Parathyroid adenoma (tissue), 2 donors: ENCODE results near the gene KLK2.

ENCODE experiments used
- H2AFZ ChIP-seq: fragments of 300-600 bp; sonication (generic); one replicate; pipeline ENCODE4 v1.7.0; 2017; ENCODE audit warnings: antibody characterized with exemption, mild to moderate bottlenecking
- H3K27ac ChIP-seq: fragments of 300-600 bp; sonication (generic); one replicate; pipeline ENCODE4 v1.7.0; 2017
- H3K27me3 ChIP-seq: fragments of 300-600 bp; sonication (generic); one replicate; pipeline ENCODE4 v1.7.0; 2017; ENCODE audit warnings: low read length; ENCODE audit not compliant: control insufficient read depth, insufficient read depth
- H3K36me3 ChIP-seq: fragments of 300-600 bp; sonication (generic); one replicate; pipeline ENCODE4 v1.7.0; 2017; ENCODE audit warnings: low read length; ENCODE audit not compliant: control insufficient read depth, insufficient read depth
- H3K4me1 ChIP-seq: fragments of 300-600 bp; sonication (generic); one replicate; pipeline ENCODE4 v1.7.0; 2017; ENCODE audit warnings: control low read depth
- H3K4me2 ChIP-seq: fragments of 300-600 bp; sonication (generic); one replicate; pipeline ENCODE4 v1.7.0; 2017; ENCODE audit warnings: low read length
- H3K4me3 ChIP-seq: fragments of 300-600 bp; sonication (generic); one replicate; pipeline ENCODE4 v1.7.0; 2017; ENCODE audit warnings: low read depth, low read length
- H3K79me2 ChIP-seq: fragments of 300-600 bp; sonication (generic); one replicate; pipeline ENCODE4 v1.7.0; 2017; ENCODE audit warnings: control low read depth
- H3K9ac ChIP-seq: fragments of 300-600 bp; sonication (generic); one replicate; pipeline ENCODE4 v1.7.0; 2017; ENCODE audit warnings: mild to moderate bottlenecking
- H3K9me3 ChIP-seq: fragments of 300-600 bp; sonication (generic); one replicate; pipeline ENCODE4 v1.7.0; 2017; ENCODE audit warnings: low read length; ENCODE audit not compliant: control insufficient read depth
- TF ChIP-seq, protein P1 (sequence below): fragments of 300-600 bp; sonication (generic); IDR thresholded peaks from one replicate; pipeline ENCODE4 v1.7.0; 2017; ENCODE audit warnings: antibody characterized with exemption, mild to moderate bottlenecking
- donor health status: primary hyperparathyroidism.

KLK2 gene

DNA sequence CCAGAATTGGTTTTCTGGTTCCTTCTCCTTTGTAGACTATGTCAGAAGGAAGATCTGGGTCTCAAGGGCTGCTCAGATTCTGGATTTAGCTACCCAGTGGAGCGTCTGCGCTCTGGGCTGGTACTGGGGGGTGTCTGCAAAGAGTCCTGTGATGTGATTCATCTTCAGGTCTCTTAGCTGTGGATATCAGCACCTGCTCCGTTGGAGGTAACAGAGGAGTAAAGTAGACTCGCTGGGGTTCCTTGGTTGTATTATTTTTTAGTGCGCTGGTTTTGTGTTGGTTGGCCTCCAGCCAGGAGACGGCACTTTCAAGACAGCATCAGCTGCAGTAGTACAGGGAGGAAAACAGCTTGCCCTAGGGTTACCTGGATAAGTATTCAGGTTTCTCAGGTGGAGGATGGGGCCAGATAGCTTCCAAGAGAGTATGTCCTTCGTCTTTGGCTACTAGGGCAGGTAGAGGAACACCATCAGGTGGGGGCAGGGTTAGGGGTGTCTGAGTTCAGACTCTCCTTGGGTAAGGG is 29.5 kb upstream of the KLK2 start:
- Histone ChIP-seq H3K4me3 (no peak overlapping the region), H3K4me2 (no peak overlapping the region), H3K79me2 (no peaks in the 10 kb centered on the region), H3K9ac (no peak overlapping the region), H3K9me3 (no peaks in the 10 kb centered on the region), H3K4me1 (no peaks in the 10 kb centered on the region), H3K36me3 (no peaks in the 10 kb centered on the region), H3K27ac (no peak overlapping the region), H2AFZ (no peak overlapping the region), H3K27me3 (no peaks in the 10 kb centered on the region)
- TF ChIP-seq, protein P1, sequence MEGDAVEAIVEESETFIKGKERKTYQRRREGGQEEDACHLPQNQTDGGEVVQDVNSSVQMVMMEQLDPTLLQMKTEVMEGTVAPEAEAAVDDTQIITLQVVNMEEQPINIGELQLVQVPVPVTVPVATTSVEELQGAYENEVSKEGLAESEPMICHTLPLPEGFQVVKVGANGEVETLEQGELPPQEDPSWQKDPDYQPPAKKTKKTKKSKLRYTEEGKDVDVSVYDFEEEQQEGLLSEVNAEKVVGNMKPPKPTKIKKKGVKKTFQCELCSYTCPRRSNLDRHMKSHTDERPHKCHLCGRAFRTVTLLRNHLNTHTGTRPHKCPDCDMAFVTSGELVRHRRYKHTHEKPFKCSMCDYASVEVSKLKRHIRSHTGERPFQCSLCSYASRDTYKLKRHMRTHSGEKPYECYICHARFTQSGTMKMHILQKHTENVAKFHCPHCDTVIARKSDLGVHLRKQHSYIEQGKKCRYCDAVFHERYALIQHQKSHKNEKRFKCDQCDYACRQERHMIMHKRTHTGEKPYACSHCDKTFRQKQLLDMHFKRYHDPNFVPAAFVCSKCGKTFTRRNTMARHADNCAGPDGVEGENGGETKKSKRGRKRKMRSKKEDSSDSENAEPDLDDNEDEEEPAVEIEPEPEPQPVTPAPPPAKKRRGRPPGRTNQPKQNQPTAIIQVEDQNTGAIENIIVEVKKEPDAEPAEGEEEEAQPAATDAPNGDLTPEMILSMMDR = no peak

DNA sequence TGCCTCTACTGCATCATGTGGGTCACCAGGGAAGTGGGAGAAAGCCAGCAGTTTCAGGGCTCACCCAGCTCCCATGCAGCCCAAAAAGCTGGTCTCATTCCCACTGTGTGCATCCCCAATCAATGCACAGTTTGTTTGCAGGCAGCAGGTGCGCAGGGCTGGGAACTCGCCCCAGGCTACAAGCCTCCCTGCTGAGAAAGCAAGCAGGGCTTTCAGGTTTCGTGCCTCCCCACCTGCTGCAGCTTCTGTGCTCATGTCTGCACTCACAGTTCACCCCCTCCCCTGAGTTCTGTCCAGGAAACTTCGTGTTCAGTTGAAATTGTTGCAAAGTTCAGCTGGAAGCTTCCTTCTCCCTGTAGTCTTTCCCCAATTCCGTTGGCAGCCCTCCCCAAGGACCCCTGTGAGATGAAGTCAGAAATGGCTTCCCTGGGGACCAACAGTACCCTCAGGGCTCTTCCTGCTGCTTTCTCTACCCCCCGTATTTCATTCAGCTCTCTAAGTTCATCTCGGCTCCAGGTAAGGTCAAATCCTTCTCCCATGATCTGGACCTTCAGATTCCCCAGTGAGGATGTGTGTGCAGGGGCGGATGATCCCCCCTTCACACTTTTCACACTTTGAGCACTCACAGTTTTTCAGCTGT is 28.8 kb upstream of the KLK2 start:
- Histone ChIP-seq H3K9me3 (no peaks in the 10 kb centered on the region), H3K4me3 (no peak overlapping the region), H2AFZ (no peak overlapping the region), H3K4me2 (no peak overlapping the region), H3K9ac (no peak overlapping the region), H3K36me3 (no peaks in the 10 kb centered on the region), H3K4me1 (no peaks in the 10 kb centered on the region), H3K79me2 (no peaks in the 10 kb centered on the region), H3K27me3 (no peaks in the 10 kb centered on the region), H3K27ac (no peak overlapping the region)
- TF ChIP-seq, protein P1 = no peak

DNA sequence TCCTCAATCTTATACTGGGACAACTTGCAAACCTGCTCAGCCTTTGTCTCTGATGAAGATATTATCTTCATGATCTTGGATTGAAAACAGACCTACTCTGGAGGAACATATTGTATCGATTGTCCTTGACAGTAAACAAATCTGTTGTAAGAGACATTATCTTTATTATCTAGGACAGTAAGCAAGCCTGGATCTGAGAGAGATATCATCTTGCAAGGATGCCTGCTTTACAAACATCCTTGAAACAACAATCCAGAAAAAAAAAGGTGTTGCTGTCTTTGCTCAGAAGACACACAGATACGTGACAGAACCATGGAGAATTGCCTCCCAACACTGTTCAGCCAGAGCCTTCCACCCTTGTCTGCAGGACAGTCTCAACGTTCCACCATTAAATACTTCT is 22.5 kb upstream of the KLK2 start:
- Histone ChIP-seq H3K27ac (no peak overlapping the region), H3K27me3 (no peaks in the 10 kb centered on the region), H3K9ac (no peak overlapping the region), H3K9me3 (no peaks in the 10 kb centered on the region), H3K4me3 (no peak overlapping the region), H2AFZ (no peak overlapping the region), H3K4me2 (no peak overlapping the region), H3K79me2 (no peaks in the 10 kb centered on the region), H3K4me1 (peaks cover 13% of the 10 kb centered on the region), H3K36me3 (no peaks in the 10 kb centered on the region)
- TF ChIP-seq, protein P1 = no peak

DNA sequence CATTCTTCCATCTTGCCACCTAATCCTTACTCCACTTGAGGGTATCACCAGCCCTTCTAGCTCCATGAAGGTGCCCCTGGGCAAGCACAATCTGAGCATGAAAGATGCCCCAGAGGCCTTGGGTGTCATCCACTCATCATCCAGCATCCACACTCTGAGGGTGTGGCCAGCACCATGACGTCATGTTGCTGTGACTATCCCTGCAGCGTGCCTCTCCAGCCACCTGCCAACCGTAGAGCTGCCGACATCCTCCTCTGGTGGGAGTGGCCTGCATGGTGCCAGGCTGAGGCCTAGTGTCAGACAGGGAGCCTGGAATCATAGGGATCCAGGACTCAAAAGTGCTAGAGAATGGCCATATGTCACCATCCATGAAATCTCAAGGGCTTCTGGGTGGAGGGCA is 21.6 kb upstream of the KLK2 start:
- no peak overlapping the region for H2AFZ ChIP-seq
- no peaks in the 10 kb centered on the region for H3K36me3 ChIP-seq
- H3K27me3 ChIP-seq = no peaks in the 10 kb centered on the region
- no peak overlapping the region for H3K27ac ChIP-seq
- peaks cover 13% of the 10 kb centered on the region for H3K4me1 ChIP-seq
- H3K9ac ChIP-seq = no peak overlapping the region
- H3K9me3 ChIP-seq = no peaks in the 10 kb centered on the region
- no peaks in the 10 kb centered on the region for H3K79me2 ChIP-seq
- H3K4me3 ChIP-seq = no peak overlapping the region
- no peak overlapping the region for H3K4me2 ChIP-seq
- TF ChIP-seq, protein P1 = no peak
